HepG2 (cell line): ENCODE measurements around the gene ILRUN. TPM values are rescaled to one million over a fixed set of nuclear protein-coding genes. Genes with fewer than 3 reads are reported as not detected.

Source experiments
- BRD4 ChIP-seq: sonication (generic); formaldehyde crosslinking; IDR thresholded peaks from 2 replicates; pipeline ENCODE4 v1.4.0; 2020; ENCODE audit warnings: missing genetic modification reagents
- ELF4 ChIP-seq: sonication (generic); formaldehyde crosslinking; IDR thresholded peaks from 2 replicates; pipeline ENCODE4 v1.5.0; 2020; ENCODE audit warnings: missing genetic modification reagents, mild to moderate bottlenecking, moderate library complexity, borderline replicate concordance
- EP300 ChIP-seq, 3 experiments: sonication (generic) in 1 of 3; formaldehyde crosslinking in 1 of 3; IDR thresholded peaks; 2 replicates each; pipeline versions ENCODE4 v1.5.1 to v1.6.1; 2011 to 2020; ENCODE audit warnings: low read depth in 2 of 3, low read length in 2 of 3, borderline replicate concordance in 1 of 3, improper control_type of control experiment in 1 of 3, mild to moderate bottlenecking in 1 of 3, missing genetic modification reagents in 1 of 3, moderate library complexity in 1 of 3
- FOXK2 ChIP-seq: fragments of 450-650 bp; IDR thresholded peaks from 2 replicates; pipeline ENCODE4 v1.6.1; 2016
- IRF2 ChIP-seq: IDR thresholded peaks from 2 replicates; pipeline ENCODE4 v1.6.1; 2018; ENCODE audit warnings: missing genetic modification reagents, missing compliant biosample characterization
- KDM1A ChIP-seq: IDR thresholded peaks from 2 replicates; pipeline ENCODE4 v1.6.1; 2016; ENCODE audit warnings: missing compliant biosample characterization
- KDM5A ChIP-seq: fragments of 200-600 bp; sonication (generic); IDR thresholded peaks from 2 replicates; pipeline ENCODE4 v1.7.0; 2018; ENCODE audit warnings: antibody characterized with exemption, mild to moderate bottlenecking, low read length, borderline replicate concordance
- MAFF ChIP-seq: IDR thresholded peaks from 2 replicates; pipeline ENCODE4 v1.6.1; 2011; ENCODE audit warnings: low read depth, low read length, improper control_type of control experiment
- MLLT10 ChIP-seq: sonication (generic); formaldehyde crosslinking; IDR thresholded peaks from 2 replicates; pipeline ENCODE4 v1.4.0; 2020; ENCODE audit warnings: missing genetic modification reagents
- MYNN ChIP-seq: sonication (generic); formaldehyde crosslinking; IDR thresholded peaks from 2 replicates; pipeline ENCODE4 v1.4.0; 2020; ENCODE audit warnings: mild to moderate bottlenecking, low read depth, missing genetic modification reagents
- NRL ChIP-seq: sonication (generic); formaldehyde crosslinking; IDR thresholded peaks from 2 replicates; pipeline ENCODE4 v1.5.0; 2020; ENCODE audit warnings: missing genetic modification reagents, mild to moderate bottlenecking, moderate library complexity, borderline replicate concordance
- RBM22 ChIP-seq: fragments of 200-400 bp; formaldehyde crosslinking; optimal IDR thresholded peaks from 2 replicates; pipeline ENCODE3; 2017; ENCODE audit warnings: mild to moderate bottlenecking, low read length, moderate library complexity
- SMAD3 ChIP-seq: sonication (generic); formaldehyde crosslinking; IDR thresholded peaks from 2 replicates; pipeline ENCODE4 v1.4.0; 2020; ENCODE audit warnings: missing genetic modification reagents
- YEATS4 ChIP-seq: sonication (generic); formaldehyde crosslinking; IDR thresholded peaks from 2 replicates; pipeline ENCODE4 v1.4.0; 2020; ENCODE audit warnings: missing genetic modification reagents, borderline replicate concordance
- ZNF260 ChIP-seq: sonication (generic); formaldehyde crosslinking; IDR thresholded peaks from 2 replicates; pipeline ENCODE4 v1.4.0; 2020; ENCODE audit warnings: missing genetic modification reagents, low read depth, mild to moderate bottlenecking, borderline replicate concordance
- ZNF460 ChIP-seq: sonication (generic); formaldehyde crosslinking; IDR thresholded peaks from 2 replicates; pipeline ENCODE4 v1.5.1; 2020; ENCODE audit warnings: missing genetic modification reagents, mild to moderate bottlenecking, borderline replicate concordance
- ZNF747 ChIP-seq: sonication (generic); formaldehyde crosslinking; IDR thresholded peaks from 2 replicates; pipeline ENCODE4 v1.8.1; 2023; ENCODE audit warnings: missing genetic modification reagents, mild to moderate bottlenecking, borderline replicate concordance
- ZNF768 ChIP-seq: sonication (generic); formaldehyde crosslinking; IDR thresholded peaks from 2 replicates; pipeline ENCODE4 v1.4.0; 2020; ENCODE audit warnings: missing genetic modification reagents
- polyA plus RNA-seq, 8 experiments: library from polyadenylated mRNA; depleted of rRNA in 3 of 8; stranded (reverse) in 7 of 8; unstranded in 1 of 8; fragments of >200 nt; fragmentation: Illumina TruSeq in 4 of 8; extraction: Trizol in 4 of 8; gene quantifications; 2 replicates each; pipeline versions ENCODE4 v1.2.1 to v1.2.3, GENCODE V29; 2011 to 2016; ENCODE audit warnings: low read depth in 4 of 8, missing spikeins in 1 of 8, mixed read lengths in 1 of 8; ENCODE audit not compliant: insufficient read depth in 1 of 8
- total RNA-seq, 5 experiments: library from RNA; depleted of rRNA; stranded (reverse); fragments of >200 nt; fragmentation: Illumina TruSeq; extraction: Trizol; gene quantifications; 2 replicates each; pipeline ENCODE4 v1.2.3, GENCODE V29; 2016; ENCODE audit warnings: low read depth in 1 of 5
- TF ChIP-seq, protein P1 (sequence below): IDR thresholded peaks from 2 replicates; pipeline ENCODE4 v1.6.1; 2016
- TF ChIP-seq, protein P2 (sequence below): sonication (generic); formaldehyde crosslinking; conservative IDR thresholded peaks from 2 replicates; pipeline ENCODE4 v1.8.0; 2022; ENCODE audit warnings: low read depth, missing genetic modification reagents
- TF ChIP-seq, protein P3 (sequence below): sonication (generic); formaldehyde crosslinking; IDR thresholded peaks from 2 replicates; pipeline ENCODE4 v1.8.1; 2023; ENCODE audit warnings: mild to moderate bottlenecking, missing genetic modification reagents
- TF ChIP-seq, protein P4 (sequence below): sonication (generic); formaldehyde crosslinking; IDR thresholded peaks from 2 replicates; pipeline ENCODE4 v1.5.1; 2020; ENCODE audit warnings: mild to moderate bottlenecking, missing genetic modification reagents, moderate library complexity

ILRUN gene
- total and polyA plus RNA-seq, 2 of the 13 experiments (the other 11 are each of a cell fraction or from before 2014, with no cell fraction given): 45.5 to 66.6 TPM

DNA sequence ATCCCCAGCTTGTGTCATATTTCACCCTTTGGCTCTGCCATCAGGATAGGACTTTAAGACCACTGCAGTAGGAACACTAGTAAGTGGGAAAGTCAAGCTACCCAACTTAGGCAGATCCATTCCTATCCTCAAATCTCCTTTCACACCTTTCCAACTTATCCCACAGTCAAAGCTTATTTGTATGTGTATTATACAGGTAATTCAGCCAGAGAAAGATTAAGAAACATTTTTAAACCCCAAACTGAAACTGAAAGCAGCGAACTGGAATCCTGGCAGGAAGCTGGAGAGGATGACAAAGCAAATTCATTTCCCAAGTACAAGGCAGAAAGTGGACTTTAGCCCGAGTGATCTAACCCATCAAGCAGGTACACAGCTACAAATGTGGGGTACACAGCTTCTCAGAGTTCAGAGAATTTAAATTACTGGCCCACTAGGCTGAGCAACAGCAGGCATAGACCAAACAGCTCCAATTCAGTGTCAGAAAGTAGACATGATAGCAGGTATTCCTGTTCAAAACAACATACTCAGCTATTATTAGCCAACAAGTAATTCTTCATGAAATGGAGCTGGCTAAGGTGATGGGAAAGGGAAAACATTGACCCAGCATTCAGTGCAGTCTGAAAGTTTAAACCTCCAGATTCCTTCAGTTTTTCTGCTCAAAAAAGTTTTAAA lies 39.1 kb downstream of the ILRUN start (continued):
- TF ChIP-seq, protein P1, sequence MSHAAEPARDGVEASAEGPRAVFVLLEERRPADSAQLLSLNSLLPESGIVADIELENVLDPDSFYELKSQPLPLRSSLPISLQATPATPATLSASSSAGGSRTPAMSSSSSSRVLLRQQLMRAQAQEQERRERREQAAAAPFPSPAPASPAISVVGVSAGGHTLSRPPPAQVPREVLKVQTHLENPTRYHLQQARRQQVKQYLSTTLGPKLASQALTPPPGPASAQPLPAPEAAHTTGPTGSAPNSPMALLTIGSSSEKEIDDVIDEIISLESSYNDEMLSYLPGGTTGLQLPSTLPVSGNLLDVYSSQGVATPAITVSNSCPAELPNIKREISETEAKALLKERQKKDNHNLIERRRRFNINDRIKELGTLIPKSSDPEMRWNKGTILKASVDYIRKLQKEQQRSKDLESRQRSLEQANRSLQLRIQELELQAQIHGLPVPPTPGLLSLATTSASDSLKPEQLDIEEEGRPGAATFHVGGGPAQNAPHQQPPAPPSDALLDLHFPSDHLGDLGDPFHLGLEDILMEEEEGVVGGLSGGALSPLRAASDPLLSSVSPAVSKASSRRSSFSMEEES (CRISPR knock-in tag): no peak
- TF ChIP-seq FOXK2 (no peak), ZNF747 (CRISPR knock-in tag) (no peak), SMAD3 (peak; percentile 93), KDM1A (peak; percentile 56; the same call in 1 of the 2 replicates), BRD4 (CRISPR knock-in tag) (peak; percentile 63; the same call in 1 of the 2 replicates), ZNF260 (no peak), EP300 (IDR thresholded peaks at IDR 0.05; ENCODE audit: low read depth in 2 of 2, low read length in 2 of 2) (peak; percentile 75 to 84), EP300 (CRISPR knock-in tag; IDR thresholded peaks at IDR 0.05; ENCODE audit: borderline replicate concordance) (peak; percentile 74), RBM22 (peak; percentile 77), KDM5A (peak; percentile 74; the same call in 1 of the 2 replicates), NRL (no peak), ELF4 (CRISPR knock-in tag) (peak; percentile 75; the same call in 1 of the 2 replicates), IRF2 (CRISPR knock-in tag) (peak; percentile 100), ZNF768 (CRISPR knock-in tag) (no peak), MLLT10 (no peak), YEATS4 (CRISPR knock-in tag) (peak; percentile 76; the same call in 1 of the 2 replicates), ZNF460 (no peak), MYNN (no peak), MAFF (peak; percentile 88)
- TF ChIP-seq, protein P2, sequence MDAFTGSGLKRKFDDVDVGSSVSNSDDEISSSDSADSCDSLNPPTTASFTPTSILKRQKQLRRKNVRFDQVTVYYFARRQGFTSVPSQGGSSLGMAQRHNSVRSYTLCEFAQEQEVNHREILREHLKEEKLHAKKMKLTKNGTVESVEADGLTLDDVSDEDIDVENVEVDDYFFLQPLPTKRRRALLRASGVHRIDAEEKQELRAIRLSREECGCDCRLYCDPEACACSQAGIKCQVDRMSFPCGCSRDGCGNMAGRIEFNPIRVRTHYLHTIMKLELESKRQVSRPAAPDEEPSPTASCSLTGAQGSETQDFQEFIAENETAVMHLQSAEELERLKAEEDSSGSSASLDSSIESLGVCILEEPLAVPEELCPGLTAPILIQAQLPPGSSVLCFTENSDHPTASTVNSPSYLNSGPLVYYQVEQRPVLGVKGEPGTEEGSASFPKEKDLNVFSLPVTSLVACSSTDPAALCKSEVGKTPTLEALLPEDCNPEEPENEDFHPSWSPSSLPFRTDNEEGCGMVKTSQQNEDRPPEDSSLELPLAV (CRISPR knock-in tag): no peak
- TF ChIP-seq, protein P3, sequence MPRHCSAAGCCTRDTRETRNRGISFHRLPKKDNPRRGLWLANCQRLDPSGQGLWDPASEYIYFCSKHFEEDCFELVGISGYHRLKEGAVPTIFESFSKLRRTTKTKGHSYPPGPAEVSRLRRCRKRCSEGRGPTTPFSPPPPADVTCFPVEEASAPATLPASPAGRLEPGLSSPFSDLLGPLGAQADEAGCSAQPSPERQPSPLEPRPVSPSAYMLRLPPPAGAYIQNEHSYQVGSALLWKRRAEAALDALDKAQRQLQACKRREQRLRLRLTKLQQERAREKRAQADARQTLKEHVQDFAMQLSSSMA (CRISPR knock-in tag): no peak
- TF ChIP-seq, protein P4, sequence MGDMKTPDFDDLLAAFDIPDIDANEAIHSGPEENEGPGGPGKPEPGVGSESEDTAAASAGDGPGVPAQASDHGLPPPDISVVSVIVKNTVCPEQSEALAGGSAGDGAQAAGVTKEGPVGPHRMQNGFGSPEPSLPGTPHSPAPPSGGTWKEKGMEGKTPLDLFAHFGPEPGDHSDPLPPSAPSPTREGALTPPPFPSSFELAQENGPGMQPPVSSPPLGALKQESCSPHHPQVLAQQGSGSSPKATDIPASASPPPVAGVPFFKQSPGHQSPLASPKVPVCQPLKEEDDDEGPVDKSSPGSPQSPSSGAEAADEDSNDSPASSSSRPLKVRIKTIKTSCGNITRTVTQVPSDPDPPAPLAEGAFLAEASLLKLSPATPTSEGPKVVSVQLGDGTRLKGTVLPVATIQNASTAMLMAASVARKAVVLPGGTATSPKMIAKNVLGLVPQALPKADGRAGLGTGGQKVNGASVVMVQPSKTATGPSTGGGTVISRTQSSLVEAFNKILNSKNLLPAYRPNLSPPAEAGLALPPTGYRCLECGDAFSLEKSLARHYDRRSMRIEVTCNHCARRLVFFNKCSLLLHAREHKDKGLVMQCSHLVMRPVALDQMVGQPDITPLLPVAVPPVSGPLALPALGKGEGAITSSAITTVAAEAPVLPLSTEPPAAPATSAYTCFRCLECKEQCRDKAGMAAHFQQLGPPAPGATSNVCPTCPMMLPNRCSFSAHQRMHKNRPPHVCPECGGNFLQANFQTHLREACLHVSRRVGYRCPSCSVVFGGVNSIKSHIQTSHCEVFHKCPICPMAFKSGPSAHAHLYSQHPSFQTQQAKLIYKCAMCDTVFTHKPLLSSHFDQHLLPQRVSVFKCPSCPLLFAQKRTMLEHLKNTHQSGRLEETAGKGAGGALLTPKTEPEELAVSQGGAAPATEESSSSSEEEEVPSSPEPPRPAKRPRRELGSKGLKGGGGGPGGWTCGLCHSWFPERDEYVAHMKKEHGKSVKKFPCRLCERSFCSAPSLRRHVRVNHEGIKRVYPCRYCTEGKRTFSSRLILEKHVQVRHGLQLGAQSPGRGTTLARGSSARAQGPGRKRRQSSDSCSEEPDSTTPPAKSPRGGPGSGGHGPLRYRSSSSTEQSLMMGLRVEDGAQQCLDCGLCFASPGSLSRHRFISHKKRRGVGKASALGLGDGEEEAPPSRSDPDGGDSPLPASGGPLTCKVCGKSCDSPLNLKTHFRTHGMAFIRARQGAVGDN (CRISPR knock-in tag): no peak
